Neural cell (in vitro differentiated cells): ENCODE data around the gene FETUB.

Experiments used
- CTCF ChIP-seq: fragments of 450-650 bp; IDR thresholded peaks from 2 replicates; pipeline ENCODE4 v1.5.1; 2014; ENCODE audit warnings: antibody characterized with exemption, mild to moderate bottlenecking, moderate library complexity; ENCODE audit not compliant: poor library complexity, severe bottlenecking
- EZH2 ChIP-seq: fragments of 200-600, 300-800 bp; shearing (Covaris generic), sonication (generic); IDR thresholded peaks from 2 replicates; pipeline ENCODE4 v1.6.1; 2014; ENCODE audit warnings: antibody characterized with exemption, low read length, borderline replicate concordance, mild to moderate bottlenecking; ENCODE audit not compliant: insufficient read depth, poor library complexity, severe bottlenecking

DNA sequence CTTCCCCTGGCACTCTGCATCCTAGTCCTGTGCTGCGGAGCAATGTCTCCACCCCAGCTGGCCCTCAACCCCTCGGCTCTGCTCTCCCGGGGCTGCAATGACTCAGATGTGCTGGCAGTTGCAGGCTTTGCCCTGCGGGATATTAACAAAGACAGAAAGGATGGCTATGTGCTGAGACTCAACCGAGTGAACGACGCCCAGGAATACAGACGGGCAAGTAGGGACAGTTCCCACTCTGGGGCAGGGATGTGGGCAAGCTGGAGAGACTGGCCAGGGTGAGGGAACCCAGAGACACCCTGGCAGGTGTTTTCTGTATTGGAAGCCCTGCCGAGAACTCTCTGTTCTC is 247 bp downstream of the FETUB start:
- no peak for TF ChIP-seq CTCF
- no peak for TF ChIP-seq EZH2
